ENCODE data around the gene NDOR1. TPM values are rescaled to one million over a fixed set of nuclear protein-coding genes. Genes with fewer than 3 reads are reported as not detected.

Gene NDOR1
- total RNA-seq, 6 experiments from 2014 or later, result 13.1 to 17.3 (median 16.6) TPM

GRCh38 chr9:137232510-137232909 lies 27.0 kb downstream of the NDOR1 start:
- Mint-ChIP-seq H3K9me3 (no peaks in the 10 kb centered on the region), H3K27me3 (ENCODE audit: insufficient read depth) (no peaks in the 10 kb centered on the region), H3K27ac (no peak overlapping the region), H3K36me3 (ENCODE audit: low read depth) (no peaks in the 10 kb centered on the region), H3K4me1 (ENCODE audit: low read depth) (peaks cover 4% of the 10 kb centered on the region), H3K4me3 (no peak overlapping the region)
- TF ChIP-seq CTCF (IDR thresholded peaks at IDR 0.05), result no peak
- no peak for DNase-seq

GRCh38 chr9:137233143-137233980 lies 27.9 kb downstream of the NDOR1 start:
- TF ChIP-seq CTCF (IDR thresholded peaks at IDR 0.05), result no peak
- Mint-ChIP-seq H3K9me3 (no peaks in the 10 kb centered on the region), H3K4me3 (no peak overlapping the region), H3K27ac (no peak overlapping the region), H3K4me1 (ENCODE audit: low read depth) (no peaks in the 10 kb centered on the region), H3K36me3 (ENCODE audit: low read depth) (no peaks in the 10 kb centered on the region), H3K27me3 (ENCODE audit: insufficient read depth) (no peaks in the 10 kb centered on the region)
- no peak for DNase-seq

- DNase-seq, result no peak
- no peak for TF ChIP-seq CTCF (IDR thresholded peaks at IDR 0.05)
- Mint-ChIP-seq H3K27me3 (ENCODE audit: insufficient read depth) (no peaks in the 10 kb centered on the region), H3K27ac (no peak overlapping the region), H3K9me3 (no peaks in the 10 kb centered on the region), H3K4me3 (no peak overlapping the region), H3K4me1 (ENCODE audit: low read depth) (peaks cover 6% of the 10 kb centered on the region), H3K36me3 (ENCODE audit: low read depth) (no peaks in the 10 kb centered on the region)
Measured at GRCh38 chr9:137234055-137234697, 28.7 kb downstream of the NDOR1 start.

- H3K4me1 Mint-ChIP-seq (ENCODE audit: low read depth), result peaks cover 7% of the 10 kb centered on the region
- no peak for DNase-seq
- no peak overlapping the region for H3K27ac Mint-ChIP-seq
- no peaks in the 10 kb centered on the region for H3K9me3 Mint-ChIP-seq
- no peaks in the 10 kb centered on the region for H3K36me3 Mint-ChIP-seq (ENCODE audit: low read depth)
- no peak for TF ChIP-seq CTCF (IDR thresholded peaks at IDR 0.05)
- no peaks in the 10 kb centered on the region; the same call in 1 of the 2 replicates for H3K27me3 Mint-ChIP-seq (ENCODE audit: insufficient read depth)
- no peak overlapping the region for H3K4me3 Mint-ChIP-seq
Measured at GRCh38 chr9:137234758-137235423, 29.4 kb downstream of the NDOR1 start.

- Mint-ChIP-seq H3K36me3 (ENCODE audit: low read depth) (no peaks in the 10 kb centered on the region), H3K4me3 (no peak overlapping the region), H3K27me3 (ENCODE audit: insufficient read depth) (no peaks in the 10 kb centered on the region; the same call in 1 of the 2 replicates), H3K27ac (no peak overlapping the region), H3K9me3 (no peaks in the 10 kb centered on the region), H3K4me1 (ENCODE audit: low read depth) (peaks cover 7% of the 10 kb centered on the region)
- DNase-seq, result no peak
- no peak for TF ChIP-seq CTCF (IDR thresholded peaks at IDR 0.05)
Measured at GRCh38 chr9:137235424-137236237, 30.1 kb downstream of the NDOR1 start.
